ENCODE measurements around the gene KMT5B. TPM values are rescaled to one million over a fixed set of nuclear protein-coding genes. Genes with fewer than 3 reads are reported as not detected.

Gene KMT5B
- total RNA-seq, 1 experiment from 2014 or later: 46.4 TPM

DNA sequence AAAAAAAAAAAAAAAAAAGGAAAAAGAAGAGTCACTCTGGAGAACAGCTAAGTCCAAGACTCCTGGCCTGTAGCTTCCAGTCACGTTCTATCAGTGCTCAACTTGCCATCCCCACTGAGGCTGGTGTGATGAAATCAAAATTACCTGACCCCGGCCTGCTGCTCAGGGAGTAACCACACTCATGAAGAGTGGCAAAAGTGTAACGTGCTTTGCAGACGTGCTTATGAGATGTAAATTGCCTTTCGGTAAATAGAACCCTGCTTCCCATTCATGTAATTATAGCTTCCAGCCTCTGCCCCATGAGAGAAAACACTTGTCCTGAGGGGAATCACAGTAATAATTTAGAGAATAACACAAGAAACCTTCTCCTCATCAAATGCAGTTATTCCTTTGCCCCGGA lies 63.7 kb downstream of the KMT5B start:
- CTCF ChIA-PET: no interaction called here
- POLR2A ChIA-PET: no interaction called here
- TF ChIP-seq, protein P1, sequence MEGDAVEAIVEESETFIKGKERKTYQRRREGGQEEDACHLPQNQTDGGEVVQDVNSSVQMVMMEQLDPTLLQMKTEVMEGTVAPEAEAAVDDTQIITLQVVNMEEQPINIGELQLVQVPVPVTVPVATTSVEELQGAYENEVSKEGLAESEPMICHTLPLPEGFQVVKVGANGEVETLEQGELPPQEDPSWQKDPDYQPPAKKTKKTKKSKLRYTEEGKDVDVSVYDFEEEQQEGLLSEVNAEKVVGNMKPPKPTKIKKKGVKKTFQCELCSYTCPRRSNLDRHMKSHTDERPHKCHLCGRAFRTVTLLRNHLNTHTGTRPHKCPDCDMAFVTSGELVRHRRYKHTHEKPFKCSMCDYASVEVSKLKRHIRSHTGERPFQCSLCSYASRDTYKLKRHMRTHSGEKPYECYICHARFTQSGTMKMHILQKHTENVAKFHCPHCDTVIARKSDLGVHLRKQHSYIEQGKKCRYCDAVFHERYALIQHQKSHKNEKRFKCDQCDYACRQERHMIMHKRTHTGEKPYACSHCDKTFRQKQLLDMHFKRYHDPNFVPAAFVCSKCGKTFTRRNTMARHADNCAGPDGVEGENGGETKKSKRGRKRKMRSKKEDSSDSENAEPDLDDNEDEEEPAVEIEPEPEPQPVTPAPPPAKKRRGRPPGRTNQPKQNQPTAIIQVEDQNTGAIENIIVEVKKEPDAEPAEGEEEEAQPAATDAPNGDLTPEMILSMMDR (IDR thresholded peaks at IDR 0.05; ENCODE audit: unreplicated experiment): no peak
- intact Hi-C loops (cut with micrococcal nuclease): no loop called here
- Mint-ChIP-seq H3K4me3 (ENCODE audit: unreplicated experiment) (no peak overlapping the region), H3K4me1 (ENCODE audit: insufficient read depth, unreplicated experiment) (peaks cover 19% of the 10 kb centered on the region), H3K27ac (ENCODE audit: low read depth, unreplicated experiment) (no peak overlapping the region), H3K27me3 (ENCODE audit: insufficient read depth, unreplicated experiment) (no peaks in the 10 kb centered on the region), H3K9me3 (ENCODE audit: unreplicated experiment) (no peaks in the 10 kb centered on the region), H3K36me3 (ENCODE audit: insufficient read depth, unreplicated experiment) (peaks cover 7% of the 10 kb centered on the region)
- BruUV-seq (replicated peaks): no TSS peak
- DNase-seq (ENCODE audit: unreplicated experiment): no peak

- ChIA-PET CTCF (no interaction called here), POLR2A (interaction anchor here (1.0 kb wide), 1 partner anchor 10 kb away, joined by 3 read pairs; no protein-coding TSS in a partner anchor)
- no TSS peak for BruUV-seq (replicated peaks)
- H3K9me3 Mint-ChIP-seq (ENCODE audit: unreplicated experiment): no peaks in the 10 kb centered on the region
- TF ChIP-seq, protein P1 (IDR thresholded peaks at IDR 0.05; ENCODE audit: unreplicated experiment): no peak
- peaks cover 7% of the 10 kb centered on the region for H3K36me3 Mint-ChIP-seq (ENCODE audit: insufficient read depth, unreplicated experiment)
- DNase-seq (ENCODE audit: unreplicated experiment): no peak
- intact Hi-C loops (cut with micrococcal nuclease): no loop called here
- no peak overlapping the region for H3K27ac Mint-ChIP-seq (ENCODE audit: low read depth, unreplicated experiment)
- H3K4me1 Mint-ChIP-seq (ENCODE audit: insufficient read depth, unreplicated experiment): peaks cover 19% of the 10 kb centered on the region
- H3K4me3 Mint-ChIP-seq (ENCODE audit: unreplicated experiment): no peak overlapping the region
- no peaks in the 10 kb centered on the region for H3K27me3 Mint-ChIP-seq (ENCODE audit: insufficient read depth, unreplicated experiment)
These were observed 64.2 kb downstream of the KMT5B start for GRCh38 chr11:68148879-68149278.

DNA sequence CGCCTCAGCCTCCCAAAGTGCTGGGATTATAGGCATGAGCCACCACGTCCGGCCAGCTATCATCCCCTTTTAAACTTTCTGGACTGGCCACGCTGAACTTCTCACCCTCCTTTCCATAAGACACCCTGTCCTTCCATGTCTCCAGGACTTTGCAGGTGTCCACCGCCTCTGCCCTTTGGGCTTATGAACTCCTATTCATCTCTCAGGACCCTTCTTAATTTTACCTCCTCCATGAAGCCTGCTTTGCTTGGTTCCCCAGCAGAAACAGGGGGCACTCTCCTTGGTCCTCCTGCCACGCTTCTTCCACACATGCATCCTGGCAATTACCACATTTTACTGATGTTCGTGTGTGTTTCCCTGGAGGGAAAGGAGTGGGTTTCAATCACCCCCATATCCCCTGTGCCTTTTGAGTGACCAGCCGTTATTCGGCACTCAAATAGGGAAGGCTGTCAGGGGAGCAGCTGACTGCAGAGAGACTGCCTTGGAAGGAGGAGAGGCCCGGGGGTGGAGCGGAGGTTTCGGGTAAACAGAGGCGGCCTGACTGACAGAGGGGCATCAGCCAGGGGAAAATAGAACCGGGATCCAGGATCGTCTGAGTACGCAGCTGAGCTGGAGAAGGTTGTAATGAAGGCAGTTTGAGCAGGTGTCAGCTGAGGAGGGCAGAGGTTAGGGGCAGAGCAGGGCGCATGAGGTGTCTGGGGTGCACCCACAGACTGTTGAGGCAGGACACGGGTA lies 64.9 kb downstream of the KMT5B start:
- Mint-ChIP-seq H3K4me3 (ENCODE audit: unreplicated experiment) (no peak overlapping the region), H3K4me1 (ENCODE audit: insufficient read depth, unreplicated experiment) (peaks cover 19% of the 10 kb centered on the region), H3K27me3 (ENCODE audit: insufficient read depth, unreplicated experiment) (no peaks in the 10 kb centered on the region), H3K36me3 (ENCODE audit: insufficient read depth, unreplicated experiment) (peaks cover 7% of the 10 kb centered on the region), H3K9me3 (ENCODE audit: unreplicated experiment) (no peaks in the 10 kb centered on the region), H3K27ac (ENCODE audit: low read depth, unreplicated experiment) (peak overlapping the region; percentile 47)
- ChIA-PET POLR2A (interaction anchor here (1.0 kb wide), 1 partner anchor 11 kb away, joined by 3 read pairs; no protein-coding TSS in a partner anchor), CTCF (interaction anchor here (0.6 kb wide), 1 partner anchor 139 kb away, joined by 4 read pairs; no protein-coding TSS in a partner anchor)
- intact Hi-C loops (cut with micrococcal nuclease): no loop called here
- TF ChIP-seq, protein P1 (IDR thresholded peaks at IDR 0.05; ENCODE audit: unreplicated experiment): no peak
- BruUV-seq (replicated peaks): no TSS peak
- DNase-seq (ENCODE audit: unreplicated experiment): no peak

GRCh38 chr11:68146704-68147474 lies 66.2 kb downstream of the KMT5B start:
- BruUV-seq (replicated peaks): no TSS peak
- DNase-seq (ENCODE audit: unreplicated experiment): peak; percentile 56
- ChIA-PET POLR2A (interaction anchor here (0.6 kb wide), 1 partner anchor 110 kb away, joined by 3 read pairs; no protein-coding TSS in a partner anchor), CTCF (interaction anchor here (0.6 to 1.2 kb wide), 3 partner anchors 10 to 61 kb away, joined by 4 to 5 read pairs (median 4); no protein-coding TSS in a partner anchor)
- Mint-ChIP-seq H3K36me3 (ENCODE audit: insufficient read depth, unreplicated experiment) (peaks cover 7% of the 10 kb centered on the region), H3K4me1 (ENCODE audit: insufficient read depth, unreplicated experiment) (peaks cover 19% of the 10 kb centered on the region), H3K27me3 (ENCODE audit: insufficient read depth, unreplicated experiment) (no peaks in the 10 kb centered on the region), H3K27ac (ENCODE audit: low read depth, unreplicated experiment) (peak overlapping the region; percentile 67), H3K9me3 (ENCODE audit: unreplicated experiment) (no peaks in the 10 kb centered on the region), H3K4me3 (ENCODE audit: unreplicated experiment) (no peak overlapping the region)
- TF ChIP-seq, protein P1 (IDR thresholded peaks at IDR 0.05; ENCODE audit: unreplicated experiment): no peak
- intact Hi-C loops (cut with micrococcal nuclease): no loop called here
